HG02970 (cell line): ENCODE measurements around the gene LGALS3.
"Not testable (repeated sequence)": the region's sequence is repeated elsewhere in the genome, so short reads cannot be mapped to it uniquely, and the experiment has no call there.

Experiments
- ATAC-seq: cut with Tn5 transposase; IDR thresholded peaks from one replicate; pipeline ENCODE4 v1.9.1; 2021; ENCODE audit warnings: mild to moderate bottlenecking, moderate library complexity, moderate number of reproducible peaks; ENCODE audit not compliant: unreplicated experiment, low FRiP score

Gene LGALS3

GRCh38 chr14:55129086-55129427 lies at the start of gene LGALS3:
Gene LGALS3 (plus strand): TSS chr14:55129252. CDS start chr14:55137374, 8,122 bp downstream.
- ATAC-seq, result peak; percentile 64

- ATAC-seq, result not testable (repeated sequence)
Measured at GRCh38 chr14:55079961-55080360, 49.1 kb upstream of the LGALS3 start.

GRCh38 chr14:55084401-55085059 lies 44.5 kb upstream of the LGALS3 start:
- ATAC-seq, result no peak

- no peak for ATAC-seq
Measured at GRCh38 chr14:55085060-55085660, 43.9 kb upstream of the LGALS3 start.

- ATAC-seq, result no peak
Measured at GRCh38 chr14:55086938-55087337, 42.1 kb upstream of the LGALS3 start.

- no peak for ATAC-seq
Measured at GRCh38 chr14:55088356-55088755, 40.7 kb upstream of the LGALS3 start.

GRCh38 chr14:55092341-55092740 lies 36.7 kb upstream of the LGALS3 start:
- ATAC-seq, result no peak

- ATAC-seq, result no peak
Measured at GRCh38 chr14:55094292-55095157, 34.5 kb upstream of the LGALS3 start.

GRCh38 chr14:55097881-55098560 lies 31.0 kb upstream of the LGALS3 start:
- peak; percentile 52 for ATAC-seq

- ATAC-seq, result no peak
Measured at GRCh38 chr14:55098561-55098898, 30.5 kb upstream of the LGALS3 start.

- ATAC-seq, result no peak
Measured at GRCh38 chr14:55099756-55100155, 29.3 kb upstream of the LGALS3 start.

GRCh38 chr14:55101698-55102097 lies 27.4 kb upstream of the LGALS3 start:
- ATAC-seq, result no peak

GRCh38 chr14:55102141-55102621 lies 26.9 kb upstream of the LGALS3 start:
- no peak for ATAC-seq

GRCh38 chr14:55103005-55103640 lies 25.9 kb upstream of the LGALS3 start:
- ATAC-seq, result peak; percentile 38

GRCh38 chr14:55103971-55104954 lies 24.8 kb upstream of the LGALS3 start:
- no peak for ATAC-seq

GRCh38 chr14:55105991-55106390 lies 23.1 kb upstream of the LGALS3 start:
- ATAC-seq, result no peak

- ATAC-seq, result no peak
Measured at GRCh38 chr14:55107766-55108554, 21.1 kb upstream of the LGALS3 start.

GRCh38 chr14:55109836-55110235 lies 19.2 kb upstream of the LGALS3 start:
- ATAC-seq, result no peak
